SU-DHL-6 (cell line): ENCODE data around the gene ZNF292.

Experiments used
- CTCF ChIP-seq: fragments of 200-600 bp; sonication (generic); IDR thresholded peaks from one replicate; pipeline ENCODE4 v1.5.1; 2017; ENCODE audit warnings: antibody characterized with exemption, mild to moderate bottlenecking, low read length, moderate library complexity; ENCODE audit not compliant: insufficient read depth, poor library complexity, severe bottlenecking
- EZH2phosphoT487 ChIP-seq: fragments of 200-600 bp; sonication (generic), shearing (Covaris generic); conservative IDR thresholded peaks from 2 replicates; pipeline ENCODE4 v1.6.1; 2018; ENCODE audit warnings: mild to moderate bottlenecking, antibody characterized with exemption, low read length, moderate library complexity, mixed read lengths

GRCh38 chr6:87182940-87183339 is 27.6 kb downstream of the ZNF292 start:
- TF ChIP-seq CTCF (no peak), EZH2phosphoT487 (no peak)
